KMS-11 (cell line): ENCODE data around the gene JAKMIP2.

Experiments used
- H2AFZ ChIP-seq: fragments of 200-600 bp; sonication (generic); 2 replicates; pipeline ENCODE4 v1.6.1; 2016; ENCODE audit warnings: antibody characterized with exemption, mixed run types, low read depth
- H3K27ac ChIP-seq: fragments of 200-600 bp; sonication (generic); 2 replicates; pipeline ENCODE4 v1.6.1; 2016; ENCODE audit warnings: mild to moderate bottlenecking, mixed run types
- H3K27me3 ChIP-seq: fragments of 200-600 bp; sonication (generic); 2 replicates; pipeline ENCODE4 v1.6.1; 2017; ENCODE audit warnings: mild to moderate bottlenecking, low read depth, mixed run types, moderate library complexity; ENCODE audit not compliant: insufficient read depth
- H3K36me3 ChIP-seq: fragments of 200-600 bp; sonication (generic); 2 replicates; pipeline ENCODE4 v1.6.1; 2017; ENCODE audit warnings: mild to moderate bottlenecking, mixed run types; ENCODE audit not compliant: insufficient read depth
- H3K4me1 ChIP-seq: fragments of 200-600 bp; sonication (generic); 2 replicates; pipeline ENCODE4 v1.6.1; 2016; ENCODE audit warnings: mild to moderate bottlenecking, low read depth, mixed run types; ENCODE audit not compliant: poor library complexity, severe bottlenecking
- H3K4me2 ChIP-seq: fragments of 200-600 bp; sonication (generic); 2 replicates; pipeline ENCODE4 v1.7.0; 2016; ENCODE audit warnings: mild to moderate bottlenecking, mixed run types
- H3K4me3 ChIP-seq: fragments of 200-600 bp; sonication (generic); IDR thresholded peaks from 2 replicates; pipeline ENCODE4 v1.6.1; 2017; ENCODE audit warnings: low read depth, low read length, mixed read lengths; ENCODE audit not compliant: insufficient read depth
- H3K79me2 ChIP-seq: fragments of 200-600 bp; sonication (generic); 2 replicates; pipeline ENCODE4 v1.6.1; 2016; ENCODE audit warnings: low read depth, mixed run types; ENCODE audit not compliant: insufficient read depth
- H3K9ac ChIP-seq: fragments of 200-600 bp; sonication (generic); 2 replicates; pipeline ENCODE4 v1.6.1; 2016; ENCODE audit warnings: mild to moderate bottlenecking, mixed run types
- H4K20me1 ChIP-seq: fragments of 200-600 bp; sonication (generic); 2 replicates; pipeline ENCODE4 v1.6.1; 2016; ENCODE audit warnings: mild to moderate bottlenecking, mixed run types; ENCODE audit not compliant: insufficient read depth
- TF ChIP-seq, protein P1 (sequence below): fragments of 200-600 bp; sonication (generic); conservative IDR thresholded peaks from 2 replicates; pipeline ENCODE4 v1.6.1; 2017; ENCODE audit warnings: low read depth, mild to moderate bottlenecking, antibody characterized with exemption, low read length, moderate library complexity, mixed read lengths

JAKMIP2 gene

DNA sequence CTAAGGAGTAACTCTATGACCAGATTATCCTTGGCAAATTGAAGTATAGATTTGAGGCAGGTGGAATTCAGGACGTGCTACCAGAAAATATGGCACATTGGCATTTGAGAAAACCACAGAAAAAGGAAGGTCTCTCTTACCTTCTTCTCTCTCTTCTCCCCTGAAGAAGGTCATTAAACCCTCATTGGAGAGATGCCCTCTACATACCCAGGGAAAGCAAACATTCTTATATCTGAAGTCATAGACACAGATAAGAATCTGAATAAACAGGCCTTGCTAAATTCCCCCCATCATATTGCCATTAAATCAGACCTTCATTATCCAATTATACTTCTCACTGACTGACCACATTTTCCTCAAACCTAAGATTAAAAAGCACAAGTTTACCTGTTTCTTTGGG, 31.2 kb upstream of the JAKMIP2 start:
- Histone ChIP-seq H3K4me1 (peaks cover 24% of the 10 kb centered on the region), H3K36me3 (no peaks in the 10 kb centered on the region), H3K4me2 (no peak overlapping the region), H3K27ac (no peak overlapping the region), H3K9ac (no peak overlapping the region), H3K79me2 (no peaks in the 10 kb centered on the region), H3K27me3 (no peaks in the 10 kb centered on the region), H4K20me1 (no peaks in the 10 kb centered on the region), H3K4me3 (no peak overlapping the region), H2AFZ (no peak overlapping the region)
- TF ChIP-seq, protein P1, sequence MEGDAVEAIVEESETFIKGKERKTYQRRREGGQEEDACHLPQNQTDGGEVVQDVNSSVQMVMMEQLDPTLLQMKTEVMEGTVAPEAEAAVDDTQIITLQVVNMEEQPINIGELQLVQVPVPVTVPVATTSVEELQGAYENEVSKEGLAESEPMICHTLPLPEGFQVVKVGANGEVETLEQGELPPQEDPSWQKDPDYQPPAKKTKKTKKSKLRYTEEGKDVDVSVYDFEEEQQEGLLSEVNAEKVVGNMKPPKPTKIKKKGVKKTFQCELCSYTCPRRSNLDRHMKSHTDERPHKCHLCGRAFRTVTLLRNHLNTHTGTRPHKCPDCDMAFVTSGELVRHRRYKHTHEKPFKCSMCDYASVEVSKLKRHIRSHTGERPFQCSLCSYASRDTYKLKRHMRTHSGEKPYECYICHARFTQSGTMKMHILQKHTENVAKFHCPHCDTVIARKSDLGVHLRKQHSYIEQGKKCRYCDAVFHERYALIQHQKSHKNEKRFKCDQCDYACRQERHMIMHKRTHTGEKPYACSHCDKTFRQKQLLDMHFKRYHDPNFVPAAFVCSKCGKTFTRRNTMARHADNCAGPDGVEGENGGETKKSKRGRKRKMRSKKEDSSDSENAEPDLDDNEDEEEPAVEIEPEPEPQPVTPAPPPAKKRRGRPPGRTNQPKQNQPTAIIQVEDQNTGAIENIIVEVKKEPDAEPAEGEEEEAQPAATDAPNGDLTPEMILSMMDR, result no peak

DNA sequence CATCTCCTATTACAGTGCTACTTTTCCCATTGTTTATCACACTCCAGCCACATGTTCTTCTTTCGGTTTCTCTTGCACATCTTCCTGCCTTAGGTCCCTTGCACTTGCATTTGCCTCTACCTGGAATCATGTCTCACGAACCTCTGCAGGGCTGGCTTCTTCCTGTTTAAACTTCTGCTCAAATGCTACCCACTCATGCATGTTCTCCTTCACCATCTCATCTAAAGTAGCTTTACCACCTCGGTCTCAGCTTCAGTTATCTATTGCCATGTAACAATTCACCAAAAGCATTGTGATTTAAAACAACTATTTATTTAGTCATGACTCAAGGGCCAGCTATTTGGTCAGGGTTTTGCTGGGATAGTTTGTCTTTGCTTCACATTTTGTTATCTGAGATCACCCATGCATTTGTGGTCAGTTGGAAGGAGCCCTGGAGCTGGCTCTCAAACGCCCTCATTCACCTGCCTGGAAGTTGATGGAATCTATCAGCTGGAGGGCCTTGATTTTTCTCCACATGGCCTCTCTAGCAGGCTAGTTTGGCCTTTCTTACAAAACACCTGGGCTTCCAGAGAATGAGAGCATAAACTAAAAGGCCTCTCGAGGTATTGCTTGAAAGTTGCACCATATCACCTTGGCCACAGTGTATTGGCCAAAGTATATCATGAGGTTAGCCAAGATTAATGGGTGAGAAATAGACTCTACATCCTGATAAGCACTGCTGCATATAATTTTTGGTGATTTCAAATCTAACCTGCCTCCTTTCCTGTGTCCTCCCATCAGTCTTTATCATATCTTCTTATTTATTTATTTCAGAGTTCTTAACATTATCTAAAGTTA, 27.5 kb upstream of the JAKMIP2 start:
- Histone ChIP-seq H3K27ac (no peak overlapping the region), H4K20me1 (no peaks in the 10 kb centered on the region), H3K36me3 (no peaks in the 10 kb centered on the region), H3K9ac (no peak overlapping the region), H3K27me3 (no peaks in the 10 kb centered on the region), H2AFZ (no peak overlapping the region; the same call in 1 of the 2 replicates), H3K79me2 (no peaks in the 10 kb centered on the region), H3K4me3 (no peak overlapping the region), H3K4me1 (peaks cover 60% of the 10 kb centered on the region), H3K4me2 (peak overlapping the region; percentile 22; the same call in 1 of the 2 replicates)
- TF ChIP-seq, protein P1, result no peak

DNA sequence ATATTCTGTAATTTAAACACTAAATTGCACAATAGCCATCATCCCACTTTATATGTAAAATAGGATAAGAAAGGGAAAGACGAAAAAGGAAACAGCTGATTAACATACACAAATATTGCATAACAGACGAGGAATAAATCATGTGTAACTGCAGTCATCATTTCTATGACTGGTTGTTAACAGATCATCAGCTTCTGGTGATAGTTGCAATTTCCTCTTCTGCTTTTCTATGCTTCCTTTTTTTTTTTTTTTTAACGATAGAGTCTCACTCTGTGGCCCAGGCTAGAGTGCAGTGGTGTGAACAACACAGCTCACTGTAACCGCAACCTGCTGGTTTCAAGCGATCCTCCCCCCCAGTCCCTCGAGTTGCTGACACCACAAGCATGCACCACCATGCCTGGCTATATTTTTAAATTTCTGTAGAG, 22.5 kb upstream of the JAKMIP2 start:
- Histone ChIP-seq H3K36me3 (no peaks in the 10 kb centered on the region), H3K4me3 (no peak overlapping the region), H3K4me1 (peaks cover 72% of the 10 kb centered on the region), H4K20me1 (no peaks in the 10 kb centered on the region), H3K4me2 (peak overlapping the region; percentile 73), H2AFZ (peak overlapping the region; percentile 58; the same call in 1 of the 2 replicates), H3K79me2 (no peaks in the 10 kb centered on the region), H3K27me3 (no peaks in the 10 kb centered on the region), H3K9ac (no peak overlapping the region), H3K27ac (peak overlapping the region; percentile 81)
- TF ChIP-seq, protein P1, result no peak

DNA sequence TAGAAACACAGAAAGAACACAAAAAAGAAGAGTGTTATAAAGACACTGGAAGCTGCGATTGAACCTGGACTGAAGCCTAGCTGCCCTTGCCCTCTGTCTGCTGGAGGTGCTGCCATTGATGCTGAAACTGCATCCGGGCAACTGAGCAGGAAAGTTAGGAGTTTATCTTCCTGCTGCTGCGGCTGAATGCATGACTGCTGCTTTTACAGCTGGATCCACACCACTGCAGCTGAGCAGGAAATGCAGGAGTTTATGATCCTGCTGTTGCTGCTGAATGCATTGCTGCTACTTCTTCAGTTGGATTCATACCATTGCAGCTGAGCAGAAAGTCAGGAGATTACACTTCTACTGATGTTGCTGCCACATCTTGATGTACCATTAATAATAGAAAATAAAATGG, 21.8 kb upstream of the JAKMIP2 start:
- H3K4me2 ChIP-seq, result peak overlapping the region; percentile 73
- no peak overlapping the region for H3K9ac ChIP-seq
- no peaks in the 10 kb centered on the region for H3K27me3 ChIP-seq
- H4K20me1 ChIP-seq, result no peaks in the 10 kb centered on the region
- H3K4me1 ChIP-seq, result peaks cover 65% of the 10 kb centered on the region
- H3K4me3 ChIP-seq, result no peak overlapping the region
- no peaks in the 10 kb centered on the region for H3K79me2 ChIP-seq
- H3K36me3 ChIP-seq, result no peaks in the 10 kb centered on the region
- peak overlapping the region; percentile 81; the same call in 1 of the 2 replicates for H3K27ac ChIP-seq
- peak overlapping the region; percentile 25; the same call in 1 of the 2 replicates for H2AFZ ChIP-seq
- TF ChIP-seq, protein P1, result no peak
